Fibroblast of skin of left biceps (primary cell): Measurements from ENCODE around the gene UGT3A1.
"Not testable (repeated sequence)": the region's sequence is repeated elsewhere in the genome, so short reads cannot be mapped to it uniquely, and the experiment has no call there.

ENCODE experiments used
- DNase-seq, 2 experiments: peaks; one replicate each; pipeline ENCODE4 v3.0.0-alpha.2; 2013; ENCODE audit warnings: low read depth in 2 of 2

The UGT3A1 gene, protein sequence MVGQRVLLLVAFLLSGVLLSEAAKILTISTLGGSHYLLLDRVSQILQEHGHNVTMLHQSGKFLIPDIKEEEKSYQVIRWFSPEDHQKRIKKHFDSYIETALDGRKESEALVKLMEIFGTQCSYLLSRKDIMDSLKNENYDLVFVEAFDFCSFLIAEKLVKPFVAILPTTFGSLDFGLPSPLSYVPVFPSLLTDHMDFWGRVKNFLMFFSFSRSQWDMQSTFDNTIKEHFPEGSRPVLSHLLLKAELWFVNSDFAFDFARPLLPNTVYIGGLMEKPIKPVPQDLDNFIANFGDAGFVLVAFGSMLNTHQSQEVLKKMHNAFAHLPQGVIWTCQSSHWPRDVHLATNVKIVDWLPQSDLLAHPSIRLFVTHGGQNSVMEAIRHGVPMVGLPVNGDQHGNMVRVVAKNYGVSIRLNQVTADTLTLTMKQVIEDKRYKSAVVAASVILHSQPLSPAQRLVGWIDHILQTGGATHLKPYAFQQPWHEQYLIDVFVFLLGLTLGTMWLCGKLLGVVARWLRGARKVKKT

DNA sequence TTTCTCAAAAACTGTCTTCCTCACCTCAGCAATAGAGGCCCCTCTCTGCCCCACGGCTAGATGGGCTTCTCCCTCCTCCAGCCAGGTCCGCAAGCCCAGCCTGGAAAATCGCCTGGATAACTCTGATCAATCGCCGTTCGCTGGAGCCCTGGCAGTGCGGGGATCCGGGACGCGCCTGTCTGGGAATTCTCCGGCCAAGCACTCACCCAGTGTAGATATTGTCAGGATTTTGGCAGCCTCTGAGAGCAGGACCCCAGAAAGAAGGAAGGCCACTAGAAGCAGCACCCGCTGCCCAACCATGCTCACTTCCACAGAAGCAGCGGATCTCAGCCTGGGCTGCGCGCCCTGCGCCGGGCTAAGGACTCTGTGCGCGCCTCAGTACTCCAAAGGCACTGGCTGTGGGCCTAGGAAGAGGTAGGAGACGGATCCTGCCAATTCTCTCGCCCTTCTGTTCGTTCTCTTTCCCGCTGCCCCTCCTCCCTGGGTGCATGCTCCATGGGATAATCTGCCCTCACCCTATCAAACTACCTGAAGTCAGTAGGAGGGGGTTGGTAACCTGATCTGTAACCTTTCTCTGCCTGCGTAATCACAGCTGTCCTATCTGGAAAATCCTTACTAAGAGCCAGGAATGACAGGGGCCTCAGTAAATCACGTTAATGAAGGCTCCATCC is at the start of gene UGT3A1:
UGT3A1 (minus strand) TSS at position 450 of the 671 bp plus-strand sequence; CDS start at position 300, 150 bp downstream.
- DNase-seq, result no peak

DNA sequence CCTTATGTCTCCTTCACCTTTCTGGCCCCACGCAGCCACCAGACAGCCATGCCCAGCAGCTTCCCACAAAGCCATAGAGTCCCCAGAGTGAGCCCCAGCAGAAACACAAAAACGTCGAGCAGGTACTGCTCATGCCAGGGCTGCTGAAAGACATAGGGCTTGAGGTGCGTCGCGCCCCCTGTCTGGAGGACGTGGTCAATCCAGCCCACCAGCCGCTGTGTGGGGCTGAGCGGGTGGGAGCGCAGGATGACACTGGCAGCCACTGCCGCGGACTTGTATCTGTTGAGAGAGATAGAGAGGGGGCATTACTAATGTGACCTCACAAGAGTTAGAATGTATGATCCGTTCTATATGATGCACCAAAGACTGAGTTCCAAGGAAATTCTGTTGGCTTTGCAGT is 44.5 kb upstream of the UGT3A1 start:
- no peak for DNase-seq

DNA sequence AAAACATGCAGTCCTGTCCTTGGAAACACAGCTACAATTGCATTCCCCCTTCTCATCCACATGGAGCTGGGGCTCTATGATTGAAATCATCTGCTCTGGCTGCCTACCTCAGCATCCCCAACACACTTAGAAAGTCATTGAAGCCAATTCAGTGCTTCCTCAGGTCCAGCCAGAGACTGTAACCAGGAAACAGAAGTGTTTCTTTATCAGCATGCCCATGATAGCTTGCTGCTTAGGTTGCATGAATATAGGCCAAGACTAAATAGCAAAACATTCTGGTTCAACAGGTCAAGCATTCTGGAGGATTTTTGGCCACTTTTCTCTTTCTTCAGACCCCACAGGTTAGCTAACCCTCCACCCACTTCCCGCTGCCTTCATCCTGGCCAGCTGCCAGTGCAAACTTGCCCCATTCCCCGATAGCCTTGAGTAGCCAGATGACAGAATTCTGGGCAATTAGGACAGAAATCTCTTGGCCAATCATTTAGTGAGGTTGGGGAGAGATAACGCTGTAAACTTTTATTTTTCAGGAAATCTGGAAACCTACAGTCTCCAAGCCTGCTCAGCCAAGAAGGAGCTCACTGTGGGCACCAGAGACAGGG is 43.4 kb upstream of the UGT3A1 start:
- not testable (repeated sequence) for DNase-seq

DNA sequence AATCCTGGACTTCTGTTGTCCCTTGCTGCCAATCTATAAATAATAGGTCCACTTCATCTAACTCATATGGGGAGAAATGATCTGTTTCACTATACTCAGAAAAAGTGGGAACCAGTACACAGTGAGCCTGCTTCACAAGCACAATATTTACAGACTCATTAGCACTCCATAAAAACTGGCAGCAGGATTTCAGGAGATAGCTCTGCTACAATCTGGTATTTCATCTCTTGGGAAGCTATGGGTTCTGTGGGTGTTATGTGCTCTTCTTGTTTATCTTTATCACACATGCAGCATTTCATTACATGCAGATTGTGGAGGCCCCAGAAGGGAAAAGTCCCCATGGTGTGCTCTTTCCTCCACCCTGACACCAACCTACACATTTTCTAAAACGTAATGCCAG is 42.3 kb upstream of the UGT3A1 start:
- no peak for DNase-seq

DNA sequence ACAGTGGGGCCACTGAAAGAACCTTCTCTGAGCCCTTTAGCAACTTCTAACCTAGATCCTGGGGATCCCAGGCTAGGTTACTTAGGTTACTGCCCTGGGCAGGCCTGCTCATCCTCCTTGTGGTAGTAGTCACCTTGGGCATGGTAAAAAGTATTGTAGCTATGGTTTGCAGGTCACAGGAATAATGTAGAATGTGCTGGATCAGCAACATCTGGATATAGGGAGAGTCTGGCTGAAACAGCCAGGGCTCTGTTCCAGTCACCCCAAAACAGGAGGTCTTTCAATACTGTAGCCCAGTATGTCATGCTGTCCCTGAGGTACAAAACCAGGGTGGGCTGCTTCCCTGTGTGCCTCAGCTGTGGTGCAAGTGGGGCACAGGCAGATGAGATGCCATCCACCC is 41.9 kb upstream of the UGT3A1 start:
- no peak for DNase-seq

DNA sequence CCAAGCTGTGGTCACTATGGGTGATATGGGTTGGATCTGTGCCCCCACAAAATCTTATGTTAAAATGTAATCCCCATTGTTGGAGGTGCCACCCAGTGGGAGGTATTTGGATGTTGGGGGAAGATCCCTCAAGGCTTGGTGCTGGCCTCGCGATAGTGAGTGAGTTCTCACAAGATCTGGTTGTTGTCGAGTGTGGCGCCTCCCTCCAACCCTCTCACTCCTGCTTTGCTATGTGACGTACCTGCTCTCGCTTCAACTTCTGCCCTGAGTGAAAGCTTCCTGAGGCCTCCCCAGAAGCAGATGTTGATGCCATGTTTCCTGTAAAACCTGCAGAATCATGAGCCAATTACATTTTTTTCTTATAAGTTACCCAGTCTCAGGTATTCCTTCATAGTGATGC is 40.0 kb upstream of the UGT3A1 start:
- no peak for DNase-seq

DNA sequence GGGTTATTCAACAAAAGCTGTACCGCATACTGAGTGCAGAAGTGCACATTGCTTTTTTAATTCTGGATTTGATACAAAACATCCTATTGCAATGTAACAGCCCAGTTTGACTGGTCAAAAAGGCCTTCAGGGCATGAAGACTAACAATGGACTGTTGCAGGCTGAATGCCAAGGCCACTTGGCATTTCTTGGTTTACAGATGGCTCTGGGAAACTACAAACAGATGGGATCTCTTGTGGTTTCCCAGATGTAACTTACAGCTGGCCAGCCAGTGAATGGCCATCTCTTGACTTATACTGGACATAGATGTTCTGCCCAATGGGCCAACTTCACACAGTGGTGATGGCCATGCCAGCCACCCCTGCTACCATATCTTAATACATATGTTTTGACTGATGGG is 38.7 kb upstream of the UGT3A1 start:
- no peak for DNase-seq

DNA sequence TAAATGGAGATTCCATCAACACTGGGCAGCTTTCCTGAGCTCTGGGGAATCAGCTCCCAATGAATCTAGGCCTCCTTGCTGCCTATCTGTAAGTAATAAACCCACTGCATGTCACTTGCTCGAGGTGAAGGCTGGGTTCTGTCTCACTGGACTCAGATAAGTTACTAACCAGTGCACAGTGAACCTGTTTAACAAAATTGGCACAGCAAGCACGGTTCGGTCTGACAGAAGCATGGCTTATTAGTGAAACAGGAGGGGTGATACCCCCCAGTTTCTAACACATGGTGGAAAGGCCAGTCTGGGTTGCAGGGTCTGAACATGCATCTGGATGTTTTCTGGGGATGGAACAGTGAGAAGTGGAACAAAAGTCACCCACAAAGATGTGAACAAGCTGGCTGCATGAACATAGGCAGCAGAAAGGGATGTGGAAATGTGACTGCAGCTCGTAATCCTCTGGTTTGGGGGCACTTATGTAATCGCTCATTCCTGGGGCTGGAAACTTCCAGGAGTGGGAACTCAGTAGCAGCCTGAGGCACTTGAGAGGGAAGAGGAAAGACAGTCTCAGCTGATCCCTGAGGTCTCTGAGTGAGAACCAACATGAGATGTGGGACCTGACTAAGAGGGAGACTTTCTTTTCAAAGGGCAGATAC is 37.8 kb upstream of the UGT3A1 start:
- no peak for DNase-seq

DNA sequence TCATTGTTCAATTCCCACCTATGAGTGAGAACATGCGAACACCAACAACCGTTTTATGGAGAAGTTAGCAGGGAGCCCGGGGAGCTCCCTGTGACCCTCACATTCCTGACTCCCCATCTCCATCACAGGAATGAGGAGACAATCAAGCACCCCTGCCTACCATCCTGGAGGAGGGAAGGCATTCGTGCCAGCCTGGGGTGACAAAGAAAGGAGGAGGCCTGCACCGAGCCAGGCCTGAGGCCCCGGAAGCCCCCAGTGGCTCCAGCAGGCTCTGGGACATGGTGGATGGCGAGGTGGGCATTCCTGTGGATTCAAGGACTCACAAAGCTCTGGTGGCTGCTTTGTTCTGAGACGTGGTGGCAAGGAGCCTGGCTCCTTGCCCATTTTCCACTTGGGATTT is 36.5 kb upstream of the UGT3A1 start:
- no peak for DNase-seq

DNA sequence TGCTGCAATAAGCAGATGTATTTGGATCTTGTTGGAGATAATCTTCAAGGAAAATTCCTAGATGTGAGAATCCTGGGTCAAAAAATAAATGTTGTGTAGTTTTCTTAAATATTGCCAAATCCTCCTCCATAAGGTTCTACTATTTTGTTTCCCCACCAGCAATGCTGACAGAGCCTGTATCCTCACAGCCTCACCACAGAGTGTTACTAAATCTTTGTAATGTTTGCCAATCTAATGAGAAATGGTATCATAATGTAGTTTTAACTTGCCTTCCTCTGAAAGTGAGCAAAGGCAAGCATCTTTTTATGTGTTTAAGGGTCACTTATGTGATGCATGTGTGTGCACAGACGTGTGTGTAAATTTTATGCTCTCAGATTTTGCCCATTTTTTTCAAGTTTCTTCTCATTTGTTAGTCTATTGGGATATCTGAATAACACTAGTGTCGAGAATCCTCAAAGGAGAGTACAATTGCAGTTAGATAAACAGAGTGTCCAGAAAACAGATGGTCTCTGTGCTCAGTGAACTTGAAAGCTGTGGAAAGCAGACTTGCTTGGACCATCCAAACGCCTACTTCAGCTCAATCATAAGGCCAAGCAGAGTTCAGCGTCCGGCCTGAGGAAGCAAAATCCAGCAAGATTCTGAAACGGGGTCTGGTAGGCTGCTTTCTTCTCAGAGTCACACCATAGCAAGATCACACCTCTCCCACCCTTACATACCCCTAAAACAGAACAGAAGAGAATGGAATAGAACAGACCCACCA is 35.7 kb upstream of the UGT3A1 start:
- DNase-seq, result no peak

DNA sequence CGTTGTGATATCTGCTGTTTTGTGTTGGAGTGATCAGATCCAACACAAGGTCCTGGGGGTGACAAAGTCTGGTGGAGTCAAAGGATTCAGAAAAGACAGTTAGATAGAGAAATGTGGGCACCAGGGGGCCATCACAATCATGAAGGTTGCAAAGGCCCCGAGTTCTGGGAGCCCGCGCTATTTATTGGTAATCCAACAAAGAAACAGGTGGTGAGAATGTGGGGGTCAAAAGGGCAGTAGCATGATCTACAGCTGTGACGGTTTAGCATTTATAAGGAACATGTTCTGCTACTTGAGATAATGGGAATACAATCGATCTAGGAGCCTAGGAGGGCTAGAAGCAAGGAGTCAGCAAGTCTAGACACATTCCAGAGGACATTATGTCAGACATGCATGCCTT is 31.1 kb upstream of the UGT3A1 start:
- DNase-seq, result not testable (repeated sequence)

DNA sequence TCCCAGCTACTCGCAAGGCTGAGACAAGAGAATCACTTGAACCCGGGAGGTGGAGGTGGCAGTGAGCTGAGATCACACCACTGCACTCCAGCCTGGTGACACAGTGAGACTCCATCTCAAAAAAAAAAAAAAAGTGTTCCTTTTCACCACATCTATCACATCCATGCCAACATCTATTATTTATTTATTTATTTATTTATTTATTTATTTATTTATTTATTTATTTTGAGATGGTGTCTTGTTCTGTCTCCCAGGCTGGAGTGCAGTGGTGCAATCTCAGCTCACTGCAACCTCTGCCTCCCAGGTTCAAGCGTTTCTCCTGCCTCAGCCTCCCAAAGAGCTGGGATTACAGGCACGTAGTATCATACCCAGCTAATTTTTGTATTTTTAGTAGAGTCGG is 28.4 kb upstream of the UGT3A1 start:
- DNase-seq, result not testable (repeated sequence)

DNA sequence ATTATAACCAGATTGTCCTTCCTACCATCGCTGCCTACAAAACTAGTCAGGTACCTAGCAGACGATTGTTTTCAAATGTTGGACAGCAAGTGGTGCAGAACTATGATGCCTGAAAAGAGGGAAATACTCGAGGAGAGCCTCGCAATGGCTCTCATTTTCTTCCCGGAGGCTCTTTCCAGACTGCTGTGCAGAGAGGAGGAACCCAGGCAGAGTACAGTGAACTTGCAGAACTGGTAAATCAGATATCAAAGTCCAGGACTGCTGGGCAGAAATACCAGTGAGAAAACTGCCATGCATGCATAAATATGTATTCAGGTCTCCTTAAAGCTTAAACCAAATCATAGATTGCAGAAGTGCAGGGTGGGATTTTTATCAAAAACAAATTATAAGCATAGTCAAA is 26.4 kb upstream of the UGT3A1 start:
- no peak for DNase-seq

DNA sequence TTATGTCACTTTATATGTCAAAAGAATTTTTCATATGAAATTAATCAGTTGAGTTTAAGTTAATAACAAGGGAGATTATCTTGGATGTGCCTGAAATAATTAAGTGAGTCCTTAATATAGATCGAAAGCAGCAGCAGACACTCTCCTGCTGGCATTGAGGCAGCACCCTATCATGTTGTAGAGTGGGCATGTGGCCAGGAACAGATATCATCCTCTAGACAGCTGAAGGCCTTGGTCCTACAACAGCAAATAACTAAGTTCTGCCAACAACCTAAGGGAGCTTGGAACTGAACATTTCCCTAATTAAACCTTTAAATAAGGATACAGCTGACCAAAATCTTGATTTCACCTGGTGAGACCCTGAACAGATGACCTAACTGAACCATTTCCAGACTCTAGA is 25.8 kb upstream of the UGT3A1 start:
- no peak for DNase-seq

DNA sequence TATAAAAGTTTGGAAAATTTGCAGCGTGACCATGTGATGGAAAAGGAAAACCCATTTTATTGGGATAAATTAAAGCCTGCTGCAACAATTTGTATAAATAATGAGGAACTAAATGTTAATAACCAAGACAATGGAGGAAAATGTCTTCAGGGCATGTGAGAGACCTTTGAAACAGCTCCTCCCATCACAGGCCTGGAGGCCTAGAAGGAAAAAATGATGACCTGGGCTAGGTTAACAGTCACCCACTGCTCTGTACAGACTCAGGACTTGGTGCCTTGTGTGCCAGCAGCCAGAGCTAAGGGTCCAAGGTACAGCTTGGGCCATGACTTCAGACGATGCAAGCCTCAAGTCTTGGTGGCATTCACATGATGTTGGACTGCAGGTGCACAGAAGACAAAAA is 22.0 kb upstream of the UGT3A1 start:
- no peak for DNase-seq

DNA sequence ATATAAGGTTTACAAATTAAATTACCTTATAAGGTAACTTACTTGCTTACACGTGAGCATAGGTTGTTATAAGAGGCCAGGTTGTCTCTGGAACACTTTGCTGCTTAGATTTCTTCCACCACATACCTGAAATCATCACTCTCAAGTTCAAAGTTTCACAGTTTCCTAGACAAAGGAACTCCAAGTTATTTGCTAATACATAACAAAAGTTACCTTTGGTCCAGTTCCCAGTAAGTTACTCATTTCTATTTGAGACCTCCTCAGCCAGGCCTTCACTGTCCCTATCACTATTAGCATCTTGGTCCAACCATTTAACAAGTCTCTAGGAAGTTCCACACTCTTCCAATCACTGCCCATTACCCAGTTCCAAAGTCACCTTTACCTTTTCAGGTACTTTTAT is 18.5 kb upstream of the UGT3A1 start:
- no peak for DNase-seq

DNA sequence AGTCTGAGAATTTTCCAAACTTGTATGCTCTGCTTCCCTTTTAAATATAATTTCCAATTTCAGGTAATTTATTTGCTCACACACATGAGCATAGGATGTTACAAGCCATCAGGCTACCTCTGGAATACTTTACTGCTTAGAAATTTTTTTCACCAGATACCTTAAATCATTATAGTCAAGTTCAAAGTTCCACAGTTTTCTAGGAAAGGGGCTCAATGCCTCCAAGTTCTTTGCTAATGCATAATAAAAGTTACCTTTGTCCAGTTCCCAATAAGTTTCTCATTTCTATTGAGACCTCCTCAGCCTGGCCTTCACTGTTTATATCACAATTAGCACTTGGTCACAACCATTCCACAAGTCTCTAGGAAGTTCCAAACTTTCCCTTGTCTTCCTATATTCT is 16.2 kb upstream of the UGT3A1 start:
- no peak for DNase-seq

DNA sequence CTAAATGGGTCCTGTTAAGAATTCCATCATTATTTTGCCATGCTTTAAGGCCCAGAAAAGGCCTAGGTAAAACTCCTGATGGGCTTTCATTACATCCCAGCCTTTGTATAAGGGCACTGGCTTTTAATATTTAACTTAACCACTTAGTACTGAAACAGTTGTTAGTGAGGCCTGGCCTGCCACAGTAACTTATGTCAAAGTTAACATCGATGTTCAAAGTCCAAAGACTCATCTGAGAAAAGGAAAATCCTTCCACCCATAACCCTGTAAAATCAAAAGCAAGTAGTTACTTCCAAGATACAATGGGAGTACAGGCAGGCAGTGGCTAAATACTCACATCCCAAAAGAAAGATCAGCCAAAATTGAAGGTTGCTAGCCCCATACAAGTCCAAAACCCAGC is 15.0 kb upstream of the UGT3A1 start:
- DNase-seq, result no peak

DNA sequence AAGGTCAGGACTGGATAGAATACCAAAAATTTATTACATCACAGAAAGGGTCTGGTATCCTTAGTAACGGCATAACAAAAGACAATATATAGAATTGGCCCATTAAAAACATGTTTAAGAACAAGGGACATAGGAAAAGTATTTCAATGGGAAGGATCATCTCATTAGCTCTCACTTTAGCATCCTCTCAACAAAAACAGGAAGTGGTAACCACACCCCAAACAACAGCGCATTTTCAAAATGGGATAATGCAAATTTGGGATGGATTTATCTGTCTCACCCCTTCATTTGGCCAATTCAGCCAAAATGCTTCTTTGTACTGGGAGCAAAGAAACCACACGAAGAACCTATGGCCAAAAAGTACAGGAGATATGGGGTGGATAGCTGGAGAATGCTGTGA is 9.8 kb upstream of the UGT3A1 start:
- no peak for DNase-seq

DNA sequence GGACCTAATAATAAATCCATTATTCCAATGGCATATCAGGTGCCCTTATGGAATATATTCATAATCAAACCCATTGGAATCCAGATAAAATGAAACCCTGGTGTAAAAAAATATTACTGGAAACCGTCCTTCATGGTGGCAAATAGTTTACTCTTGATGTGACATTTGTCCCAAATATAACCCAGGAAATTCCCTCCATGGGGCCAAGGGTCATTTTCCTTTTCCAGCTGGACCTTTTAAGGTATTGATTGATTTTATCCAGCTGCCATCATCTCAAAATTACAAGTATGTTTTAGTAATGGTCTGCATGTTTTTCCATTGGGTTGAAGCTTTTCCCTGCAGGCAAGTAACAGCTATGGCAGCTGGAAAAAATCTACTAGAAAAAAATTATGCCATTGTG is 8.4 kb upstream of the UGT3A1 start:
- DNase-seq, result no peak

DNA sequence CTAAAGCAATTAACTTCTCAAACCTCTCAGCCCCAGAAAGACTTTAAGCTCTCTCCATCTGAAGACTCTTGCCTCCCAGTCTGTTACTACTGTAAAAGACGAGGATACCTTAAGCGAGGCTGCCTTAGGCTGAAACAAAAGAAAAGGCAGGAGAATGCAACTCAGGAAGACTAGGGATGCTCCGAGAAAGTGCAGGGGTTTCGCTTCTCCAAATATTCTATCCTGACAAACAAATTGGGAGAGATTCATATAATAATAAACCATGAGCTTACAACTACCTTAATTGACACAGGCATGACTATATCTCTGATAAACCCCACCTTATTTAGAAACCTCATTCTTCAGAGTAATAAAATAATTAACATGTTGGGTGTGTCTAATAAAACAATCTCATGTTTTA is 4.9 kb upstream of the UGT3A1 start:
- DNase-seq, result no peak

DNA sequence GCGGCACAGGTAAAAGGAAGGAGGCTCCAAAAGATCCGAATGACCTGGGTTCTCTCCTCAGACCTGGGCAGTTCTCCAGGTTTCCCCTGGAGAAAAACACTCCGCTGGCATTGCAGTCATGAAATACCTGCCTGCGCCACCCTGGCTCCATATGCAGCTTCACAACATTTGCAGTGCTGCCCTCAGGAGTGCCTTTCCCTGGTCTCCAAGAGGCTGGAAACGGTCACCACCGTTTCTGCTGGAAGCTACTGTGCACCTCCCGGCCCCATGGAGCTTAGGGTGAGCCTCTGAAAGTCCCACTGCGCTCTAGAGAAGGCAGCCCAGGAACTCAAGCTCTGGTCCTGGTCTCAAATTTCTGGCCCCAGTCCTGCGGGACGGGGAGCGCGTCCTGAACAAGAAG is 670 bp downstream of the UGT3A1 start:
- no peak for DNase-seq
